Measurements from ENCODE around the gene IGFL1. TPM values are rescaled to one million over a fixed set of nuclear protein-coding genes. Genes with fewer than 3 reads are reported as not detected.

Gene IGFL1
- not detected in 2 replicates for total RNA-seq

GRCh38 chr19:46229442-46229841 lies at the start of gene IGFL1:
IGFL1 (plus strand) TSS chr19:46229742; CDS start chr19:46229775, 33 bp downstream.

Other genes with a start within 250 kb of the IGFL1 start
- gene CCDC61, start 234.3 kb upstream of the IGFL1 start, total RNA-seq, result 4.2 and 10.1 TPM in 2 replicates
- not detected in 2 replicates for gene PGLYRP1, start 206.7 kb upstream of the IGFL1 start, total RNA-seq
- gene IGFL4, start 188.7 kb upstream of the IGFL1 start, total RNA-seq, result under 0.01 TPM in 1 of 2 replicates, not detected in the other
- gene IGFL3, start 105.1 kb upstream of the IGFL1 start, total RNA-seq, result 0.49 and 1.2 TPM in 2 replicates
- gene IGFL2, start 81.5 kb upstream of the IGFL1 start, total RNA-seq, result not detected in 2 replicates
- 0.12 and 1.8 TPM in 2 replicates for gene HIF3A, start 67.3 kb downstream of the IGFL1 start, total RNA-seq
- gene PPP5C, start 117.3 kb downstream of the IGFL1 start, total RNA-seq, result 65.5 and 84.9 TPM in 2 replicates
- 12.8 and 27.4 TPM in 2 replicates for gene CCDC8, start 183.8 kb downstream of the IGFL1 start, total RNA-seq
- not detected in 2 replicates for gene PNMA8C, start 199.2 kb downstream of the IGFL1 start, total RNA-seq
- gene PNMA8A, start 241.8 kb downstream of the IGFL1 start, total RNA-seq, result 0.36 and 8.9 TPM in 2 replicates

Measured in hair follicle dermal papilla cell (primary cell).